AG04450 (cell line): ENCODE measurements around the gene HEPACAM2. TPM values are rescaled to one million over a fixed set of nuclear protein-coding genes. Genes with fewer than 3 reads are reported as not detected.

ENCODE experiments used
- CTCF ChIA-PET: fragments of 300-600, 350-600 bp; formaldehyde crosslinking; extraction: SDS; loops from one replicate; lab custom pipeline; 2022; ENCODE audit warnings: antibody characterized with exemption, inconsistent platforms; lab: Charles Lee
- POLR2A ChIA-PET: fragments of 350-600 bp; formaldehyde crosslinking; extraction: SDS; loops from one replicate; lab custom pipeline; 2021; ENCODE audit warnings: antibody characterized with exemption, inconsistent platforms; lab: Yijun Ruan, JAX
- DNase-seq: peaks from one replicate; pipeline ENCODE4 v3.0.0-alpha.2; 2011; ENCODE audit warnings: low read depth, low spot score
- H3K27ac ChIP-seq: one replicate; pipeline ENCODE4 v1.5.1; 2012; ENCODE audit warnings: low read depth, low read length, control low read depth
- H3K27me3 ChIP-seq: one replicate; pipeline ENCODE4 v1.6.0; 2012; ENCODE audit warnings: low read length; ENCODE audit not compliant: control insufficient read depth, insufficient read depth
- H3K4me3 ChIP-seq: 2 replicates; pipeline ENCODE4 v1.5.1; 2011; ENCODE audit warnings: mild to moderate bottlenecking, low read depth, low read length, control low read depth
- H3K9me3 ChIP-seq: 2 replicates; pipeline ENCODE4 v1.5.1; 2012; ENCODE audit warnings: low read length; ENCODE audit not compliant: control insufficient read depth, insufficient read depth
- CTCF ChIP-seq: IDR thresholded peaks from 2 replicates; pipeline ENCODE4 v1.5.1; 2011; ENCODE audit warnings: low read depth, low read length, control low read depth, inconsistent platforms
- polyA plus RNA-seq: library from polyadenylated mRNA; depleted of rRNA; stranded (reverse); fragments of >200 nt; gene quantifications from 2 replicates; pipeline ENCODE4 v1.2.3, GENCODE V29; 2011

The HEPACAM2 gene
- polyA plus RNA-seq, 1 experiment: not detected

- ChIA-PET CTCF (interaction anchor here (1.5 kb wide), 1 partner anchor 10 kb away, joined by 6 read pairs; no protein-coding TSS in a partner anchor), POLR2A (no interaction called here)
- no peak overlapping the region for H3K4me3 ChIP-seq
Observed at GRCh38 chr7:93235541-93235940, 9.3 kb upstream of the HEPACAM2 start.

GRCh38 chr7:93232673-93233018, 6.4 kb upstream of the HEPACAM2 start:
- H3K4me3 ChIP-seq: peak overlapping the region; percentile 79
- CTCF ChIA-PET: interaction anchor here (1.1 to 2.3 kb wide), 4 partner anchors 13 to 318 kb away, joined by 5 to 14 read pairs (median 8); no protein-coding TSS in a partner anchor
- no peak overlapping the region for H3K27ac ChIP-seq
- DNase-seq: no peak
- H3K27me3 ChIP-seq: no peaks in the 10 kb centered on the region
- H3K9me3 ChIP-seq: no peaks in the 10 kb centered on the region
- TF ChIP-seq CTCF: no peak
- POLR2A ChIA-PET: no interaction called here

More at GRCh38 chr7:93235541-93235940, 9.3 kb upstream of the HEPACAM2 start:
- Histone ChIP-seq H3K27me3 (no peaks in the 10 kb centered on the region), H3K9me3 (no peaks in the 10 kb centered on the region), H3K27ac (no peak overlapping the region)
- DNase-seq: no peak
- no peak for TF ChIP-seq CTCF

- POLR2A ChIA-PET: interaction anchor here (0.5 kb wide), 1 partner anchor 220 kb away, joined by 3 read pairs; no protein-coding TSS in a partner anchor
- Histone ChIP-seq H3K27me3 (peaks cover 3% of the 10 kb centered on the region), H3K27ac (no peak within 1 kb of the TSS), H3K9me3 (no peaks in the 10 kb centered on the region), H3K4me3 (peak within 1 kb of the TSS; percentile 93)
- peak; percentile 89 for DNase-seq
- CTCF ChIA-PET: interaction anchor here (0.7 to 2.3 kb wide), 8 partner anchors 14 to 611 kb away, joined by 3 to 14 read pairs (median 4); no protein-coding TSS in a partner anchor
- TF ChIP-seq CTCF: no peak
Observed at GRCh38 chr7:93231799-93232672, 5.8 kb upstream of the HEPACAM2 start, which contains the start of gene VPS50. Gene VPS50, plus strand, starts transcription at chr7:93232366. Its CDS starts 102 bp downstream, at chr7:93232468.

- no peaks in the 10 kb centered on the region for H3K9me3 ChIP-seq
- H3K27me3 ChIP-seq: peaks cover 3% of the 10 kb centered on the region
- TF ChIP-seq CTCF: no peak
- H3K27ac ChIP-seq: no peak overlapping the region
- POLR2A ChIA-PET: no interaction called here
- DNase-seq: no peak
- CTCF ChIA-PET: interaction anchor here (0.8 to 2.3 kb wide), 4 partner anchors 14 to 611 kb away, joined by 3 to 14 read pairs (median 4); no protein-coding TSS in a partner anchor
- H3K4me3 ChIP-seq: peak overlapping the region; percentile 93
Observed at GRCh38 chr7:93231259-93231658, 5.0 kb upstream of the HEPACAM2 start.

- no peak overlapping the region for H3K4me3 ChIP-seq
- peak; percentile 23 for DNase-seq
- H3K9me3 ChIP-seq: no peaks in the 10 kb centered on the region
- ChIA-PET CTCF (interaction anchor here (0.6 to 5.5 kb wide), 20 partner anchors 8 to 616 kb away, joined by 3 to 89 read pairs (median 4); partner anchors contain the start of gene SAMD9), POLR2A (no interaction called here)
- peaks cover 5% of the 10 kb centered on the region for H3K27me3 ChIP-seq
- H3K27ac ChIP-seq: no peak overlapping the region
- TF ChIP-seq CTCF: peak; percentile 71
Observed at GRCh38 chr7:93228302-93228701, 2.0 kb upstream of the HEPACAM2 start.
